Ascending aorta (tissue), 2 donors: ENCODE data around the gene ANAPC10. TPM values are rescaled to one million over a fixed set of nuclear protein-coding genes. Genes with fewer than 3 reads are reported as not detected.

ENCODE experiments used
- DNase-seq, 2 donors: peaks; one replicate each; pipeline ENCODE4 v3.0.0-alpha.2; 2019; ENCODE audit warnings: low spot score in 2 of 2
- H3K27ac ChIP-seq, 2 donors: fragments of 200-600 bp; sonication (generic); one replicate each; pipeline ENCODE4 v1.5.1; 2016 to 2017; ENCODE audit warnings: mild to moderate bottlenecking in 1 of 2
- H3K27me3 ChIP-seq: fragments of 200-600 bp; sonication (generic); one replicate; pipeline ENCODE4 v1.5.1; 2017
- H3K36me3 ChIP-seq, 2 donors: fragments of 200-600 bp; sonication (generic); one replicate each; pipeline ENCODE4 v1.5.1; 2016
- H3K4me1 ChIP-seq, 2 donors: fragments of 200-600 bp; sonication (generic); one replicate each; pipeline ENCODE4 v1.5.1; 2016 to 2017; ENCODE audit warnings: mild to moderate bottlenecking in 1 of 2
- H3K4me3 ChIP-seq, 2 donors: fragments of 200-600 bp; sonication (generic); one replicate each; pipeline ENCODE4 v1.5.1; 2016 to 2017; ENCODE audit warnings: mild to moderate bottlenecking in 1 of 2
- H3K9me3 ChIP-seq, 2 donors: fragments of 200-600 bp; sonication (generic); one replicate each; pipeline ENCODE4 v1.5.1; 2016
- CTCF ChIP-seq, 3 experiments: fragments of 200-600 bp in 2 of 3; fragments of 450-650 bp in 1 of 3; sonication (generic) in 2 of 3; IDR thresholded peaks; one replicate each; pipeline ENCODE4 v1.5.1; 2016 to 2019; ENCODE audit warnings: antibody characterized with exemption in 3 of 3, mild to moderate bottlenecking in 1 of 3, moderate library complexity in 1 of 3
- intact Hi-C: fragments of 100-400 bp; cut with DNase I; formaldehyde crosslinking; loops from one replicate; pipeline ENCODE4 v1.15.1; 2023
- total RNA-seq: library from RNA; depleted of rRNA; stranded (reverse); fragments of >200 nt; gene quantifications from one replicate; pipeline ENCODE4 v1.1.0, GENCODE V29; 2016

Gene ANAPC10
- total RNA-seq, 1 donor from 2014 or later: 2.6 TPM

- no peak overlapping the region for H3K4me3 ChIP-seq
- TF ChIP-seq CTCF (IDR thresholded peaks at IDR 0.05): no peak
- no peaks in the 10 kb centered on the region for H3K27me3 ChIP-seq
- H3K9me3 ChIP-seq: peaks cover 0 to 14% of the 10 kb centered on the region in 2 donors
- no peaks in the 10 kb centered on the region for H3K36me3 ChIP-seq
- H3K4me1 ChIP-seq: no peaks in the 10 kb centered on the region
- no peak for DNase-seq
- H3K27ac ChIP-seq: no peak overlapping the region
- intact Hi-C loops: no loop called here
These were observed 113.0 kb downstream of the ANAPC10 start for GRCh38 chr4:144985014-144985413.

GRCh38 chr4:144984241-144984640 lies 113.8 kb downstream of the ANAPC10 start:
- no peak overlapping the region for H3K4me3 ChIP-seq
- intact Hi-C loops: no loop called here

GRCh38 chr4:144975718-144976117 lies 122.3 kb downstream of the ANAPC10 start:
- Histone ChIP-seq H3K4me1 (no peaks in the 10 kb centered on the region), H3K9me3 (peaks cover 0 to 21% of the 10 kb centered on the region in 2 donors), H3K27me3 (no peaks in the 10 kb centered on the region), H3K4me3 (no peak overlapping the region), H3K27ac (no peak overlapping the region), H3K36me3 (no peaks in the 10 kb centered on the region)
- intact Hi-C loops: no loop called here
- DNase-seq: no peak
- TF ChIP-seq CTCF (IDR thresholded peaks at IDR 0.05): no peak

More at GRCh38 chr4:144984241-144984640, 113.8 kb downstream of the ANAPC10 start:
- Histone ChIP-seq H3K4me1 (no peaks in the 10 kb centered on the region), H3K27ac (no peak overlapping the region), H3K36me3 (no peaks in the 10 kb centered on the region), H3K9me3 (peaks cover 0 to 18% of the 10 kb centered on the region in 2 donors), H3K27me3 (no peaks in the 10 kb centered on the region)
- no peak for DNase-seq
- TF ChIP-seq CTCF (IDR thresholded peaks at IDR 0.05): no peak

- no peak overlapping the region for H3K27ac ChIP-seq
- no peaks in the 10 kb centered on the region for H3K27me3 ChIP-seq
- H3K36me3 ChIP-seq: no peaks in the 10 kb centered on the region
- intact Hi-C loops: no loop called here
- DNase-seq: no peak
- H3K9me3 ChIP-seq: peaks cover 0 to 3% of the 10 kb centered on the region in 2 donors
- H3K4me1 ChIP-seq: no peaks in the 10 kb centered on the region
- no peak overlapping the region for H3K4me3 ChIP-seq
- TF ChIP-seq CTCF (IDR thresholded peaks at IDR 0.05): no peak
These were observed 127.4 kb downstream of the ANAPC10 start for GRCh38 chr4:144970597-144970996.

- no peak for DNase-seq
- H3K27ac ChIP-seq: no peak overlapping the region
These were observed 128.2 kb downstream of the ANAPC10 start for GRCh38 chr4:144969821-144970220.

More at GRCh38 chr4:144969821-144970220, 128.2 kb downstream of the ANAPC10 start:
- intact Hi-C loops: no loop called here
- no peak for TF ChIP-seq CTCF (IDR thresholded peaks at IDR 0.05)
- Histone ChIP-seq H3K4me3 (no peak overlapping the region), H3K4me1 (no peaks in the 10 kb centered on the region), H3K9me3 (no peaks in the 10 kb centered on the region), H3K36me3 (no peaks in the 10 kb centered on the region), H3K27me3 (no peaks in the 10 kb centered on the region)
